Left lung (tissue), 10 donors: Measurements from ENCODE around the gene GRID1. TPM values are rescaled to one million over a fixed set of nuclear protein-coding genes. Genes with fewer than 3 reads are reported as not detected.

ENCODE experiments used
- ATAC-seq: fragments of 200-7000 bp; cut with Tn5 transposase; one replicate; pipeline ENCODE4 v1.9.1; 2020; ENCODE audit warnings: moderate library complexity
- DNase-seq, 4 donors: peaks; one replicate each; pipeline ENCODE4 v3.0.0-alpha.2; 2013 to 2020
- H3K27ac ChIP-seq, 2 donors: fragments of 200-600 bp; sonication (generic) in 1 of 2; one replicate each; pipeline versions ENCODE4 v1.5.0 to v1.8.0; 2020 to 2021
- H3K27me3 ChIP-seq, 2 donors: fragments of 200-600 bp; sonication (generic) in 1 of 2; one replicate each; pipeline versions ENCODE4 v1.5.0 to v1.8.0; 2020 to 2021
- H3K36me3 ChIP-seq, 2 donors: fragments of 200-600 bp; sonication (generic) in 1 of 2; one replicate each; pipeline versions ENCODE4 v1.5.0 to v1.8.0; 2020 to 2021
- H3K4me1 ChIP-seq, 2 donors: fragments of 200-600 bp; one replicate each; pipeline ENCODE4 v1.8.0; 2021
- H3K4me3 ChIP-seq, 2 donors: fragments of 200-600 bp; sonication (generic) in 1 of 2; one replicate each; pipeline versions ENCODE4 v1.5.0 to v1.8.0; 2020 to 2021; ENCODE audit warnings: mild to moderate bottlenecking in 1 of 2
- H3K9me3 ChIP-seq, 2 donors: fragments of 200-600 bp; sonication (generic) in 1 of 2; one replicate each; pipeline versions ENCODE4 v1.5.0 to v1.8.0; 2020 to 2021
- intact Hi-C, 2 donors: fragments of 100-400 bp; cut with DNase I; formaldehyde crosslinking; loops; one replicate each; pipeline versions ENCODE4 v1.11.2 to v1.14.2; 2022
- polyA plus RNA-seq, 6 donors: library from polyadenylated mRNA; unstranded; fragments of 120-200 nt; gene quantifications; one replicate each; pipeline ENCODE4 v1.2.1, GENCODE V29; 2013; ENCODE audit not compliant: insufficient read length in 6 of 6
- total RNA-seq, 2 donors: library from RNA; stranded (reverse); fragmentation: NEBNext Ultra II Directional; extraction: Animal tissue kit (Norgen Biotek cat#: 25700); gene quantifications; one replicate each; pipeline ENCODE4 v1.2.1, GENCODE V29; 2021
- TF ChIP-seq, protein P1 (sequence below), 2 donors: fragments of 200-600 bp; sonication (generic) in 1 of 2; IDR thresholded peaks; one replicate each; pipeline versions ENCODE4 v1.5.0 to v1.8.0; 2021; ENCODE audit warnings: antibody characterized with exemption in 2 of 2
- donor health status: DM: no; HTN: yes; CAD: no.
- donor health status: DM: no; HTN: no; CAD: no.

Gene GRID1
- total and polyA plus RNA-seq, 8 donors = 0.81 to 2.6 (median 1.2) TPM

- Histone ChIP-seq H3K9me3 (peaks cover 0 to 17% of the 10 kb centered on the region in 2 donors), H3K27ac (no peak overlapping the region), H3K27me3 (no peaks in the 10 kb centered on the region), H3K36me3 (no peaks in the 10 kb centered on the region), H3K4me3 (no peak overlapping the region), H3K4me1 (no peaks in the 10 kb centered on the region)
- TF ChIP-seq, protein P1, sequence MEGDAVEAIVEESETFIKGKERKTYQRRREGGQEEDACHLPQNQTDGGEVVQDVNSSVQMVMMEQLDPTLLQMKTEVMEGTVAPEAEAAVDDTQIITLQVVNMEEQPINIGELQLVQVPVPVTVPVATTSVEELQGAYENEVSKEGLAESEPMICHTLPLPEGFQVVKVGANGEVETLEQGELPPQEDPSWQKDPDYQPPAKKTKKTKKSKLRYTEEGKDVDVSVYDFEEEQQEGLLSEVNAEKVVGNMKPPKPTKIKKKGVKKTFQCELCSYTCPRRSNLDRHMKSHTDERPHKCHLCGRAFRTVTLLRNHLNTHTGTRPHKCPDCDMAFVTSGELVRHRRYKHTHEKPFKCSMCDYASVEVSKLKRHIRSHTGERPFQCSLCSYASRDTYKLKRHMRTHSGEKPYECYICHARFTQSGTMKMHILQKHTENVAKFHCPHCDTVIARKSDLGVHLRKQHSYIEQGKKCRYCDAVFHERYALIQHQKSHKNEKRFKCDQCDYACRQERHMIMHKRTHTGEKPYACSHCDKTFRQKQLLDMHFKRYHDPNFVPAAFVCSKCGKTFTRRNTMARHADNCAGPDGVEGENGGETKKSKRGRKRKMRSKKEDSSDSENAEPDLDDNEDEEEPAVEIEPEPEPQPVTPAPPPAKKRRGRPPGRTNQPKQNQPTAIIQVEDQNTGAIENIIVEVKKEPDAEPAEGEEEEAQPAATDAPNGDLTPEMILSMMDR (IDR thresholded peaks at IDR 0.05) = no peak
- DNase-seq (no peak), ATAC-seq (no peak)
- intact Hi-C loops = no loop called here
Measured at GRCh38 chr10:85961073-85961472, 405.5 kb downstream of the GRID1 start.

DNA sequence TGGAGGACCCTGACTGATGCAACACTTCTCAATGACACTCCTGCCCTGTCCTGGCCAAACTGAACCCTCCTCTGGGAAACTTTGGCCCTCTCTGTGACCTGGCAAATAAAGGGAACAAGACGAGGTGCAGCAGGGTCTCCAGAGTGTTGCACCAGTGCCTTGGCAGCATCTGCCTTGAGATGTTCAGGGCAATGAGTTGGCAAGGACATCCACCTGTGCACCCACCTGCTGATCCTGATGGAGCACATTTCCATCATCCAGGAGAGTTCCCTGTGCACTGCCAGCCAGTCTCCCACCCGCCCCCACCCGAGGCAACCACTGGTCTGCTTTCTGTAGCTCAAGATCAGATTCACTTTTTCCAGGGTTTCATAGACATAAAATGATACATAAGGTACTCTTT lies 407.4 kb downstream of the GRID1 start:
- TF ChIP-seq, protein P1 (IDR thresholded peaks at IDR 0.05) = no peak
- Histone ChIP-seq H3K27me3 (no peaks in the 10 kb centered on the region), H3K4me1 (no peaks in the 10 kb centered on the region), H3K9me3 (peaks cover 0 to 3% of the 10 kb centered on the region in 2 donors), H3K36me3 (no peaks in the 10 kb centered on the region), H3K4me3 (no peak overlapping the region), H3K27ac (no peak overlapping the region)
- ATAC-seq = no peak
- DNase-seq = no peak
- intact Hi-C loops = no loop called here

GRCh38 chr10:85950921-85951320 lies 415.7 kb downstream of the GRID1 start:
- Histone ChIP-seq H3K4me3 (no peak overlapping the region), H3K36me3 (no peaks in the 10 kb centered on the region), H3K27me3 (no peaks in the 10 kb centered on the region), H3K9me3 (no peaks in the 10 kb centered on the region), H3K4me1 (no peaks in the 10 kb centered on the region), H3K27ac (no peak overlapping the region)
- ATAC-seq (no peak), DNase-seq (no peak)
- intact Hi-C loops = no loop called here
- TF ChIP-seq, protein P1 (IDR thresholded peaks at IDR 0.05) = no peak

GRCh38 chr10:85946713-85947326 lies 419.8 kb downstream of the GRID1 start:
- no peak overlapping the region for H3K4me3 ChIP-seq
- no peak for DNase-seq
- no peak overlapping the region for H3K27ac ChIP-seq
- intact Hi-C loops = no loop called here
- H3K9me3 ChIP-seq = no peaks in the 10 kb centered on the region
- no peaks in the 10 kb centered on the region for H3K4me1 ChIP-seq
- ATAC-seq = no peak
- H3K27me3 ChIP-seq = no peaks in the 10 kb centered on the region
- TF ChIP-seq, protein P1 (IDR thresholded peaks at IDR 0.05) = no peak
- H3K36me3 ChIP-seq = no peaks in the 10 kb centered on the region

DNA sequence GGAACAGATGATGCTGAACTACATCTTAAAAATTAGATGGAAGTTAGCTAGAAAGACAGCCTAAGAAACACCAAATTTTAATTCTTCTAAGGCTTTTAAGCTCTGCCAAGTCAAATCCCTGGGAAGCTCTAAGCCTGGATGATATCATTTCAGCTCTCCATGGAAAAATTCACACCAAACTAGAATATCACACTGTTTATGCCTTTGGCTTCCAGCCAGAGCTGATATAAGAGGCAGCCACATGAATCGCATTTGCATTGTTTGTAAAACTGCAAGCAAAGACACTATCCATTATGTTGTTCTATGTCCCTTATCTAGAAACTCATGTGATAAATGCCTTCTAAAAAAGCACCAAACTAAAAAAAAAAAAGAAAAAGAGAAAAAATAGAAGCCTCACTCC lies 430.4 kb downstream of the GRID1 start:
- no peak overlapping the region for H3K4me3 ChIP-seq
- H3K4me1 ChIP-seq = no peaks in the 10 kb centered on the region
- intact Hi-C loops = no loop called here
- peak in 1 of 4 donors; percentile 46 for DNase-seq
- no peaks in the 10 kb centered on the region for H3K27me3 ChIP-seq
- H3K9me3 ChIP-seq = no peaks in the 10 kb centered on the region
- no peak overlapping the region for H3K27ac ChIP-seq
- TF ChIP-seq, protein P1 (IDR thresholded peaks at IDR 0.05) = no peak
- ATAC-seq = no peak
- H3K36me3 ChIP-seq = no peaks in the 10 kb centered on the region
